ACHN (cell line): ENCODE measurements around the gene ERN1.

Source experiments
- DNase-seq: peaks from one replicate; pipeline ENCODE4 v3.0.0-alpha.2; 2015
- in situ Hi-C: cut with HindIII; loops from 2 replicates; pipeline ENCODE4 v1.10.0; 2017; ENCODE audit warnings: low sequenced_read_pairs, low pct_ligation_motif_present, low pct_unique_long_range_greater_than_20kb

ERN1 gene

GRCh38 chr17:64160378-64160777, 30.4 kb upstream of the ERN1 start:
- DNase-seq, result no peak

GRCh38 chr17:64158831-64159590, 29.1 kb upstream of the ERN1 start:
- in situ Hi-C loops, result no loop called here
- no peak for DNase-seq

More at GRCh38 chr17:64160378-64160777, 30.4 kb upstream of the ERN1 start:
- in situ Hi-C loops, result no loop called here

GRCh38 chr17:64158406-64158805, 28.5 kb upstream of the ERN1 start:
- DNase-seq, result no peak
- in situ Hi-C loops, result no loop called here

- no peak for DNase-seq
- in situ Hi-C loops, result no loop called here
These were observed 27.8 kb upstream of the ERN1 start for GRCh38 chr17:64157669-64158180.

- in situ Hi-C loops, result no loop called here
These were observed 26.7 kb upstream of the ERN1 start for GRCh38 chr17:64156670-64157069.

GRCh38 chr17:64155751-64156544, 26.0 kb upstream of the ERN1 start:
- in situ Hi-C loops, result no loop called here
- no peak for DNase-seq

More at GRCh38 chr17:64156670-64157069, 26.7 kb upstream of the ERN1 start:
- no peak for DNase-seq

- DNase-seq, result no peak
- in situ Hi-C loops, result no loop called here
These were observed 25.2 kb upstream of the ERN1 start for GRCh38 chr17:64155129-64155528.

GRCh38 chr17:64154717-64155116, 24.8 kb upstream of the ERN1 start:
- no peak for DNase-seq
- in situ Hi-C loops, result no loop called here

GRCh38 chr17:64154313-64154695, 24.4 kb upstream of the ERN1 start:
- no peak for DNase-seq
- in situ Hi-C loops, result no loop called here

GRCh38 chr17:64153565-64154312, 23.8 kb upstream of the ERN1 start:
- DNase-seq, result no peak
- in situ Hi-C loops, result no loop called here

GRCh38 chr17:64152428-64153125, 22.6 kb upstream of the ERN1 start:
- no peak for DNase-seq
- in situ Hi-C loops, result no loop called here

- no peak for DNase-seq
- in situ Hi-C loops, result no loop called here
These were observed 21.0 kb upstream of the ERN1 start for GRCh38 chr17:64151016-64151368.

- no peak for DNase-seq
- in situ Hi-C loops, result no loop called here
These were observed 20.5 kb upstream of the ERN1 start for GRCh38 chr17:64150237-64151015.

GRCh38 chr17:64149196-64149595, 19.3 kb upstream of the ERN1 start:
- in situ Hi-C loops, result no loop called here
- DNase-seq, result no peak

- DNase-seq, result peak; percentile 17
- in situ Hi-C loops, result no loop called here
These were observed 18.8 kb upstream of the ERN1 start for GRCh38 chr17:64148699-64149098.

GRCh38 chr17:64148017-64148631, 18.2 kb upstream of the ERN1 start:
- no peak for DNase-seq
- in situ Hi-C loops, result no loop called here
